Stomach (tissue), 4 donors: ENCODE data around the gene ADH4.

Source experiments
- POLR2AphosphoS5 ChIP-seq, 3 donors: sonication (generic); formaldehyde crosslinking; IDR thresholded peaks; one replicate each; pipeline ENCODE4 v1.6.1; 2016; ENCODE audit warnings: antibody characterized with exemption in 3 of 3
- TF ChIP-seq, protein P1 (sequence below), 7 experiments: fragments of 450-650 bp in 4 of 7; fragments of 200-600 bp in 3 of 7; sonication (generic) in 3 of 7; IDR thresholded peaks; one replicate each; pipeline ENCODE4 v1.5.1; 2016 to 2019; ENCODE audit warnings: antibody characterized with exemption in 7 of 7, control low read depth in 2 of 7, mild to moderate bottlenecking in 1 of 7

DNA sequence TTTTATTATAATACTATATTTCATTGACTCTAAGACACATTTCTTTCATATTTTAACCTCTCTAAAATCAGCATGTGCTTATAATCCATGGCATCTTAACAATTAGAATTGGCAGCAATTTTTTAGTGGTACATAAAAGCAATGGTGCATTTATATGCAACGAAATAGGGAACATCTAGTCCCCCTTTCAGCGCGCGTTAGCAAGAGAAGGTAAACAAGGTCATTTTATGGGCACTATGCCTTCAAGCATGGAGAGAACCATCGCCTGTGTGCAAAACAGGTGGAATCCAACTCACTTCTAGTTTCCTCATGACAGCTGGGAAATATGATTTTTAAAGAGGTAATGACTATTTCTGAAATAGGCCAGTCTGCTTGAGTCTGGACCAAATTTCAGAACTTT, 61.9 kb downstream of the ADH4 start:
- TF ChIP-seq, protein P1, sequence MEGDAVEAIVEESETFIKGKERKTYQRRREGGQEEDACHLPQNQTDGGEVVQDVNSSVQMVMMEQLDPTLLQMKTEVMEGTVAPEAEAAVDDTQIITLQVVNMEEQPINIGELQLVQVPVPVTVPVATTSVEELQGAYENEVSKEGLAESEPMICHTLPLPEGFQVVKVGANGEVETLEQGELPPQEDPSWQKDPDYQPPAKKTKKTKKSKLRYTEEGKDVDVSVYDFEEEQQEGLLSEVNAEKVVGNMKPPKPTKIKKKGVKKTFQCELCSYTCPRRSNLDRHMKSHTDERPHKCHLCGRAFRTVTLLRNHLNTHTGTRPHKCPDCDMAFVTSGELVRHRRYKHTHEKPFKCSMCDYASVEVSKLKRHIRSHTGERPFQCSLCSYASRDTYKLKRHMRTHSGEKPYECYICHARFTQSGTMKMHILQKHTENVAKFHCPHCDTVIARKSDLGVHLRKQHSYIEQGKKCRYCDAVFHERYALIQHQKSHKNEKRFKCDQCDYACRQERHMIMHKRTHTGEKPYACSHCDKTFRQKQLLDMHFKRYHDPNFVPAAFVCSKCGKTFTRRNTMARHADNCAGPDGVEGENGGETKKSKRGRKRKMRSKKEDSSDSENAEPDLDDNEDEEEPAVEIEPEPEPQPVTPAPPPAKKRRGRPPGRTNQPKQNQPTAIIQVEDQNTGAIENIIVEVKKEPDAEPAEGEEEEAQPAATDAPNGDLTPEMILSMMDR (IDR thresholded peaks at IDR 0.05) = no peak
- TF ChIP-seq POLR2AphosphoS5 (IDR thresholded peaks at IDR 0.05) = no peak
